CD14-positive monocyte (primary cell): ENCODE data around the gene CDT1. TPM values are rescaled to one million over a fixed set of nuclear protein-coding genes. Genes with fewer than 3 reads are reported as not detected.

Experiments
- DNase-seq, 3 donors: peaks; one replicate each; pipeline ENCODE4 v3.0.0-alpha.2; 2011 to 2022
- H2AFZ ChIP-seq: 2 replicates; pipeline ENCODE4 v1.6.0; 2012; ENCODE audit warnings: mild to moderate bottlenecking, low read depth, low read length, inconsistent platforms; ENCODE audit not compliant: insufficient read depth, poor library complexity, severe bottlenecking
- H3K27ac ChIP-seq, 2 donors: 1 replicate in 1 of 2; 2 replicates in 1 of 2; pipeline ENCODE4 v1.5.1; 2012 to 2013; ENCODE audit warnings: low read length in 2 of 2, control low read depth in 1 of 2, inconsistent platforms in 1 of 2, low read depth in 1 of 2, mild to moderate bottlenecking in 1 of 2
- H3K27me3 ChIP-seq, 2 donors: one replicate each; pipeline versions ENCODE4 v1.6.0 to v1.6.1; 2011 to 2013; ENCODE audit warnings: low read length in 2 of 2; ENCODE audit not compliant: control insufficient read depth in 2 of 2, insufficient read depth in 2 of 2
- H3K36me3 ChIP-seq, 2 donors: replicated peaks in 1 of 2; 1 replicate in 1 of 2; 2 replicates in 1 of 2; pipeline versions ENCODE4 v1.5.1 to v1.6.1; 2012 to 2013; ENCODE audit warnings: low read length in 2 of 2, control low read depth in 1 of 2, inconsistent platforms in 1 of 2, mild to moderate bottlenecking in 1 of 2; ENCODE audit not compliant: insufficient read depth in 2 of 2, control insufficient read depth in 1 of 2
- H3K4me1 ChIP-seq, 2 donors: 1 replicate in 1 of 2; 2 replicates in 1 of 2; pipeline versions ENCODE4 v1.5.1 to v1.6.1; 2012 to 2013; ENCODE audit warnings: low read length in 2 of 2, control low read depth in 1 of 2, inconsistent platforms in 1 of 2, mild to moderate bottlenecking in 1 of 2, moderate library complexity in 1 of 2; ENCODE audit not compliant: insufficient read depth in 2 of 2, control insufficient read depth in 1 of 2
- H3K4me2 ChIP-seq: replicated peaks from 2 replicates; pipeline ENCODE3; 2012; ENCODE audit warnings: low read length, moderate library complexity, mild to moderate bottlenecking; ENCODE audit not compliant: poor library complexity, severe bottlenecking; ENCODE audit errors: extremely low read depth
- H3K4me3 ChIP-seq, 3 experiments: fragments of 200-600 bp in 1 of 3; sonication (generic) in 1 of 3; replicated peaks in 1 of 3; 1 replicate in 2 of 3; 2 replicates in 1 of 3; pipeline ENCODE4 v1.5.1; 2011 to 2013; ENCODE audit warnings: low read length in 3 of 3, mild to moderate bottlenecking in 3 of 3, control low read depth in 2 of 3, low read depth in 2 of 3, inconsistent platforms in 1 of 3, moderate library complexity in 1 of 3
- H3K79me2 ChIP-seq: 2 replicates; pipeline ENCODE4 v1.6.0; 2012; ENCODE audit warnings: mild to moderate bottlenecking, control low read depth, inconsistent platforms, low read length, moderate library complexity; ENCODE audit not compliant: insufficient read depth
- H3K9ac ChIP-seq: 2 replicates; pipeline ENCODE4 v1.6.0; 2017; ENCODE audit warnings: low read length, mild to moderate bottlenecking; ENCODE audit not compliant: insufficient read depth, poor library complexity, severe bottlenecking
- H3K9me3 ChIP-seq, 2 donors: replicated peaks in 1 of 2; 1 replicate in 1 of 2; 2 replicates in 1 of 2; pipeline versions ENCODE4 v1.5.1 to v1.6.1; 2012 to 2013; ENCODE audit warnings: low read length in 2 of 2, control low read depth in 1 of 2; ENCODE audit not compliant: control insufficient read depth in 1 of 2, insufficient read depth in 1 of 2
- H4K20me1 ChIP-seq: 2 replicates; pipeline ENCODE4 v1.6.0; 2012; ENCODE audit warnings: mild to moderate bottlenecking, low read length, control low read depth, moderate library complexity; ENCODE audit not compliant: insufficient read depth
- H3K27ac Mint-ChIP-seq, 7 donors: one replicate each; pipeline ENCODE4 v1.8.0; 2020; ENCODE audit warnings: mild to moderate bottlenecking in 7 of 7, mixed read lengths in 7 of 7, moderate library complexity in 6 of 7, inconsistent platforms in 2 of 7
- H3K27me3 Mint-ChIP-seq, 3 donors: one replicate each; pipeline ENCODE4 v1.8.0; 2021 to 2022; ENCODE audit warnings: low read depth in 3 of 3, mild to moderate bottlenecking in 3 of 3, mixed read lengths in 3 of 3, moderate library complexity in 3 of 3, inconsistent platforms in 1 of 3
- H3K36me3 Mint-ChIP-seq, 2 donors: one replicate each; pipeline ENCODE4 v1.8.0; 2020; ENCODE audit warnings: mixed read lengths in 2 of 2, inconsistent platforms in 1 of 2, mild to moderate bottlenecking in 1 of 2
- H3K4me1 Mint-ChIP-seq: one replicate; pipeline ENCODE4 v1.8.0; 2020; ENCODE audit warnings: mild to moderate bottlenecking, mixed read lengths
- H3K4me3 Mint-ChIP-seq, 2 donors: one replicate each; pipeline ENCODE4 v1.8.0; 2020; ENCODE audit warnings: mild to moderate bottlenecking in 2 of 2, mixed read lengths in 2 of 2, moderate library complexity in 1 of 2
- H3K9me3 Mint-ChIP-seq, 7 donors: one replicate each; pipeline ENCODE4 v1.8.0; 2020 to 2022; ENCODE audit warnings: mixed read lengths in 7 of 7, mild to moderate bottlenecking in 6 of 7, moderate library complexity in 6 of 7, inconsistent platforms in 2 of 7
- WGBS: methylation state at CpG from one replicate; pipeline ENCODE4 v1.1.5; 2013; ENCODE audit warnings: missing lambda C conversion rate; ENCODE audit not compliant: insufficient coverage; 5-methylcytosine and 5-hydroxymethylcytosine counted together
- intact Hi-C, 2 donors: fragments of 100-400 bp; cut with micrococcal nuclease; formaldehyde crosslinking; loops; one replicate each; pipeline versions ENCODE4 v1.15.0 to v1.15.1; 2023
- polyA plus RNA-seq, 3 donors: library from polyadenylated mRNA; depleted of rRNA in 1 of 3; unstranded in 2 of 3; stranded (reverse) in 1 of 3; fragments of 300-500 nt in 2 of 3; fragments of >200 nt in 1 of 3; fragmentation: Illumina TruSeq in 2 of 3; gene quantifications; 1 replicate in 2 of 3; 2 replicates in 1 of 3; pipeline ENCODE4 v1.2.3, GENCODE V29; 2012 to 2021
- TF ChIP-seq, protein P1 (sequence below): fragments of 200-600 bp; IDR thresholded peaks from one replicate; pipeline ENCODE4 v1.8.0; 2022; ENCODE audit warnings: antibody characterized with exemption, mild to moderate bottlenecking

CDT1 gene
- polyA plus RNA-seq, 3 donors = 0.07 to 0.24 (median 0.16) TPM

DNA sequence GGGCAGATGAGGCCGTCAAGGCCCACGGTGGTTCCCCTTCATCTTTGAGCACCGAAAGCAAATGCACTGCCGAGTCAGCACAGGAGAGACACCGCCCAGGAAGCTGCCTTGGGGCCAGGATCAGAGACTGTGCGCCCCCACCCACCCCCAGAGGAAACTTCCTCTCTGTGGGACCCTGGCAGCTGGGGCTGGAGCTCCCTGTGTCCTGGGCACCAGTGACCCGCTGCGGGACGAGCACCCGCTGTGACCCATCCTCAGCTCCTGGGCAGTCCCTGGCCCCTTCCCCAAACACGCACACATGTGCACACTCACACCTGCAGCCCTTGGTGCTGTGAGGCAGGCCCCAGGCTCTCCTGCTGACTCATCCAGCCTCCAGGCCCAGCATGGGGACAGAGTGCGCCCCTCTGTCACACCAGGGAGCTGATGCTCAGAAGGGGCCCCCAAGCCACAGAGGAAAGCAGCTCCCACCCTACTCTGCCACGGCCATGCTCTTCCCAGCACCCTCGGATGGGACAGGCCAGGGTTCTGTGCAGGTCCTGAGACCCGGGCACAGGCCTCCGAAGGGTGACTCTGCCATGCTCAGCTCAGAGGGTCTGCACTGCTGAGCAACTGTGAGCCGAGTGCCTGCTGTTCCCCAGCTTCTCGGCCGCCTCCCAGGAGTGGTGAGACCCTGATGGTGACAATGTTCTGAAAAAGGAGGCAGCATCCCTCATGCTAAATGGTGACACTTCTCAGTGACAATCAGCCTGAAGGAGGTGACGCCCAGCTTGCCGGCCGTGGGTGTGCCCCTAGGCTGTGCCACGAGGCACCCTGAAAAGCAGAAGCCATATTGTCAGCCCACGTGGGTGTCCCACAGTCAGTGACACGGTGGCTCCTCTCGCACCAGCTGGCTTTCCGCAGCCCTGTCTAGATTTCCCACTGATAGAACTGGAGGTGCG lies 22.2 kb upstream of the CDT1 start:
- Mint-ChIP-seq H3K4me3 (peak overlapping the region; percentile 90 to 93), H3K9me3 (no peaks in the 10 kb centered on the region), H3K4me1 (peaks cover 68% of the 10 kb centered on the region), H3K36me3 (peaks cover 5 to 26% of the 10 kb centered on the region in 2 donors), H3K27ac (peak overlapping the region; percentile 95 to 99 (median 98)), H3K27me3 (peaks cover 0 to 3% (median 0%) of the 10 kb centered on the region in 3 donors)
- Histone ChIP-seq H3K4me1 (peaks cover 69 to 86% of the 10 kb centered on the region in 2 donors), H3K4me3 (peak overlapping the region in 2 of 3 experiments; percentile 28 to 80), H3K36me3 (peaks cover 5 to 10% of the 10 kb centered on the region in 2 donors), H3K79me2 (peaks cover 83% of the 10 kb centered on the region), H3K9me3 (no peaks in the 10 kb centered on the region), H2AFZ (no peak overlapping the region), H4K20me1 (peaks cover 66% of the 10 kb centered on the region), H3K27ac (peak overlapping the region; percentile 86 to 99), H3K9ac (peak overlapping the region; percentile 84), H3K27me3 (no peaks in the 10 kb centered on the region), H3K4me2 (peak overlapping the region; percentile 90)
- TF ChIP-seq, protein P1, sequence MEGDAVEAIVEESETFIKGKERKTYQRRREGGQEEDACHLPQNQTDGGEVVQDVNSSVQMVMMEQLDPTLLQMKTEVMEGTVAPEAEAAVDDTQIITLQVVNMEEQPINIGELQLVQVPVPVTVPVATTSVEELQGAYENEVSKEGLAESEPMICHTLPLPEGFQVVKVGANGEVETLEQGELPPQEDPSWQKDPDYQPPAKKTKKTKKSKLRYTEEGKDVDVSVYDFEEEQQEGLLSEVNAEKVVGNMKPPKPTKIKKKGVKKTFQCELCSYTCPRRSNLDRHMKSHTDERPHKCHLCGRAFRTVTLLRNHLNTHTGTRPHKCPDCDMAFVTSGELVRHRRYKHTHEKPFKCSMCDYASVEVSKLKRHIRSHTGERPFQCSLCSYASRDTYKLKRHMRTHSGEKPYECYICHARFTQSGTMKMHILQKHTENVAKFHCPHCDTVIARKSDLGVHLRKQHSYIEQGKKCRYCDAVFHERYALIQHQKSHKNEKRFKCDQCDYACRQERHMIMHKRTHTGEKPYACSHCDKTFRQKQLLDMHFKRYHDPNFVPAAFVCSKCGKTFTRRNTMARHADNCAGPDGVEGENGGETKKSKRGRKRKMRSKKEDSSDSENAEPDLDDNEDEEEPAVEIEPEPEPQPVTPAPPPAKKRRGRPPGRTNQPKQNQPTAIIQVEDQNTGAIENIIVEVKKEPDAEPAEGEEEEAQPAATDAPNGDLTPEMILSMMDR = no peak
- peak; percentile 88 to 91 (median 89) for DNase-seq
- WGBS = 7% methylated on average over 24 of the region's 28 CpGs
- intact Hi-C loops = loop anchor here in 1 of 2 donors (5.0 to 10.0 kb wide), 3 partner anchors 76 to 1163 kb away; partner anchors contain the start of genes DEF8, GALNS and TRAPPC2L
